PC-3 (cell line): ENCODE measurements around the gene IGF1. TPM values are rescaled to one million over a fixed set of nuclear protein-coding genes. Genes with fewer than 3 reads are reported as not detected.

Experiments
- ATAC-seq: fragments of 200-7000 bp; cut with Tn5 transposase; 2 replicates; pipeline ENCODE4 v1.9.1; 2020; ENCODE audit warnings: mild to moderate bottlenecking, moderate library complexity
- BruUV-seq: library from RNA; stranded (reverse); fragments of 400-500 nt; replicated peaks from 2 replicates; lab custom pipeline; 2021; lab: Mats Ljungman, UMichigan
- CTCF ChIA-PET: fragments of 300-600 bp; sonication (Branson Sonifier 250); formaldehyde crosslinking; loops from one replicate; lab custom pipeline; 2022; ENCODE audit warnings: antibody characterized with exemption; lab: Charles Lee
- POLR2A ChIA-PET: fragments of 300-600 bp; sonication (Branson Sonifier 250); formaldehyde crosslinking; loops from one replicate; lab custom pipeline; 2022; ENCODE audit warnings: antibody characterized with exemption; ENCODE audit not compliant: unreplicated experiment; lab: Charles Lee
- DNase-seq: peaks from one replicate; pipeline ENCODE4 v3.0.0-alpha.2; 2015
- H2AFZ ChIP-seq: fragments of 300-600 bp; sonication (generic); 2 replicates; pipeline ENCODE4 v1.6.0; 2016; ENCODE audit warnings: antibody characterized with exemption, low read length
- H3F3A ChIP-seq: fragments of 300-600 bp; sonication (generic); one replicate; pipeline ENCODE4 v1.6.0; 2017; ENCODE audit warnings: antibody characterized with exemption, low read length, control low read depth, mild to moderate bottlenecking; ENCODE audit not compliant: unreplicated experiment
- H3K27ac ChIP-seq: fragments of 300-600 bp; sonication (generic); 2 replicates; pipeline ENCODE4 v1.5.1; 2016; ENCODE audit warnings: mild to moderate bottlenecking, low read length
- H3K27me3 ChIP-seq: fragments of 300-600 bp; sonication (generic); 2 replicates; pipeline ENCODE4 v1.6.1; 2016; ENCODE audit warnings: low read length, mixed read lengths
- H3K36me3 ChIP-seq: fragments of 300-600 bp; sonication (generic); 2 replicates; pipeline ENCODE4 v1.6.1; 2016; ENCODE audit warnings: low read depth, mixed run types, low read length, mixed read lengths
- H3K4me1 ChIP-seq: fragments of 300-600 bp; sonication (generic); 2 replicates; pipeline ENCODE4 v1.5.1; 2016; ENCODE audit warnings: low read length; ENCODE audit not compliant: insufficient read depth
- H3K4me2 ChIP-seq: fragments of 300-600 bp; sonication (generic); 2 replicates; pipeline ENCODE4 v1.6.0; 2016; ENCODE audit warnings: low read length
- H3K4me3 ChIP-seq: fragments of 300-600 bp; sonication (generic); 2 replicates; pipeline ENCODE4 v1.5.1; 2016; ENCODE audit warnings: mild to moderate bottlenecking, low read length, mixed read lengths
- H3K79me2 ChIP-seq: fragments of 300-600 bp; sonication (generic); 2 replicates; pipeline ENCODE4 v1.6.1; 2017; ENCODE audit warnings: low read length, mixed read lengths
- H3K9ac ChIP-seq: fragments of 300-600 bp; sonication (generic); 2 replicates; pipeline ENCODE4 v1.6.0; 2016; ENCODE audit warnings: mild to moderate bottlenecking, low read length
- H3K9me2 ChIP-seq: fragments of 300-600 bp; sonication (generic); replicated peaks from 2 replicates; pipeline ENCODE4 v1.6.1; 2016; ENCODE audit warnings: mixed run types, low read length, mixed read lengths
- H3K9me3 ChIP-seq: fragments of 300-600 bp; sonication (generic); 2 replicates; pipeline ENCODE4 v1.6.1; 2016; ENCODE audit warnings: low read length, mixed read lengths
- H4K20me1 ChIP-seq: fragments of 300-600 bp; sonication (generic); 2 replicates; pipeline ENCODE4 v1.6.1; 2016; ENCODE audit warnings: low read length, mixed read lengths
- CTCF ChIP-seq: fragments of 300-600 bp; sonication (generic); conservative IDR thresholded peaks from 2 replicates; pipeline ENCODE4 v1.5.1; 2017; ENCODE audit warnings: antibody characterized with exemption, low read depth, mild to moderate bottlenecking, low read length
- EZH2 ChIP-seq: fragments of 300-600 bp; sonication (generic); IDR thresholded peaks from one replicate; pipeline ENCODE4 v1.6.1; 2017; ENCODE audit warnings: antibody characterized with exemption, mild to moderate bottlenecking, low read length; ENCODE audit not compliant: unreplicated experiment
- EZH2phosphoT487 ChIP-seq: fragments of 300-600 bp; sonication (generic); IDR thresholded peaks from 2 replicates; pipeline ENCODE4 v1.6.1; 2018; ENCODE audit warnings: mild to moderate bottlenecking, antibody characterized with exemption, low read length, borderline replicate concordance
- intact Hi-C: fragments of 100-400 bp; cut with micrococcal nuclease; formaldehyde crosslinking; loops from 2 replicates; pipeline ENCODE4 v1.9.0; 2023
- total RNA-seq: library from RNA; depleted of rRNA; stranded (reverse); fragments of >200 nt; gene quantifications from 2 replicates; pipeline ENCODE4 v1.2.3, GENCODE V29; 2014

The IGF1 gene
- total RNA-seq, 1 experiment from 2014 or later, result not detected

DNA sequence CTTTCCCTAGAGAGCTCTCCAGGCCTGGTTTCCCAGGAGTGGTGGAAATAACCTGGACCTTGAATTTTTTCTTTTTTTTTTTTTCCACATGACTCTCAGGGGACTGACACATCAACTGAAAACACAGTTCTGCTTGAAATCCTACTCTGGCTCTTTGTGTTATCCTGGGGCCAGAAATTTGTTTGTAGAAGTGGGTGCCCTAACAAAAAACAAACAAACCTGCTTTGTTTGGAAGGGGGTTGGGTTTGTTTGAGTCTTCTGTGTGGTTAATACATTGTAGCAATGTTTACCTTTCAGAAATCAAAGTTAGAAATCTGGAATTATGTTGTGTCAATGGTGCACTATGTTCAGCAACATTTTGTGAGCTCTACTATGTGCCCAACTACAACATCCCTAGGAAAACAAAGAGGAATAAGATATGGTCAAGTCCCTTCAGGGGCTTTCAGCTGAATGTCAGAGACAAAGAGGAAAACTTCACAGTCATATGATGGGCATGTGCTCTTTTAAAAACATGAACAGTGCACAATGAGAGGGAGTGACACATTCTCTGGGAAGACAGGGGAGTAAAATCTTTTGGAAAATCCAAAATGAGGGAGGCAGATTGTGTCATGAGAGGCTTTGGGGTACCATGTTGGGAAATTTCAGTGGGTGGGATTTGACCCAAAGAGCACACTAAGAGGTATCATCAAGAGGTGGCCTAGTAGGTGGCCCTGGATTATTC, 1.5 kb upstream of the IGF1 start:
- Histone ChIP-seq H4K20me1 (no peaks in the 10 kb centered on the region), H3K4me2 (no peak overlapping the region), H3K9ac (no peak overlapping the region), H3K79me2 (no peaks in the 10 kb centered on the region), H3K9me2 (no peaks in the 10 kb centered on the region), H3K4me3 (no peak overlapping the region), H3K4me1 (no peaks in the 10 kb centered on the region), H3F3A (no peaks in the 10 kb centered on the region), H3K27me3 (0 out of 2 replicates have a peak, but pooled peaks cover 3% of the 10 kb centered on the region), H3K36me3 (no peaks in the 10 kb centered on the region), H3K9me3 (no peaks in the 10 kb centered on the region), H2AFZ (no peak overlapping the region), H3K27ac (no peak overlapping the region)
- CTCF ChIA-PET, result no interaction called here
- TF ChIP-seq EZH2 (no peak), CTCF (no peak), EZH2phosphoT487 (no peak)
- POLR2A ChIA-PET, result no interaction called here
- no peak for DNase-seq
- ATAC-seq, result no peak
- intact Hi-C loops, result loop anchor here (5.0 to 10.0 kb wide), 2 partner anchors 707 to 1065 kb away; no protein-coding TSS in a partner anchor
- no TSS peak for BruUV-seq

GRCh38 chr12:102479939-102480338, 424 bp downstream of the IGF1 start:
- intact Hi-C loops, result loop anchor here (5.0 to 10.0 kb wide), 2 partner anchors 705 to 1067 kb away; no protein-coding TSS in a partner anchor
- Histone ChIP-seq H3K4me1 (no peaks in the 10 kb centered on the region), H3K4me3 (no peak overlapping the region), H3F3A (no peaks in the 10 kb centered on the region), H2AFZ (no peak overlapping the region), H3K4me2 (no peak overlapping the region), H3K9me3 (no peaks in the 10 kb centered on the region), H3K9me2 (no peaks in the 10 kb centered on the region), H3K9ac (no peak overlapping the region), H4K20me1 (no peaks in the 10 kb centered on the region), H3K27me3 (0 out of 2 replicates have a peak, but pooled peaks cover 3% of the 10 kb centered on the region), H3K79me2 (no peaks in the 10 kb centered on the region), H3K27ac (no peak overlapping the region), H3K36me3 (no peaks in the 10 kb centered on the region)
- BruUV-seq, result no TSS peak
- CTCF ChIA-PET, result no interaction called here
- TF ChIP-seq EZH2, result no peak
- TF ChIP-seq EZH2phosphoT487, result no peak
- TF ChIP-seq CTCF, result no peak
- DNase-seq (no peak), ATAC-seq (no peak)
- POLR2A ChIA-PET, result no interaction called here
